ENCODE data around the gene DUSP28.

Gene DUSP28

GRCh38 chr2:240573516-240574385 is 13.6 kb downstream of the DUSP28 start:
- no peak for DNase-seq

DNA sequence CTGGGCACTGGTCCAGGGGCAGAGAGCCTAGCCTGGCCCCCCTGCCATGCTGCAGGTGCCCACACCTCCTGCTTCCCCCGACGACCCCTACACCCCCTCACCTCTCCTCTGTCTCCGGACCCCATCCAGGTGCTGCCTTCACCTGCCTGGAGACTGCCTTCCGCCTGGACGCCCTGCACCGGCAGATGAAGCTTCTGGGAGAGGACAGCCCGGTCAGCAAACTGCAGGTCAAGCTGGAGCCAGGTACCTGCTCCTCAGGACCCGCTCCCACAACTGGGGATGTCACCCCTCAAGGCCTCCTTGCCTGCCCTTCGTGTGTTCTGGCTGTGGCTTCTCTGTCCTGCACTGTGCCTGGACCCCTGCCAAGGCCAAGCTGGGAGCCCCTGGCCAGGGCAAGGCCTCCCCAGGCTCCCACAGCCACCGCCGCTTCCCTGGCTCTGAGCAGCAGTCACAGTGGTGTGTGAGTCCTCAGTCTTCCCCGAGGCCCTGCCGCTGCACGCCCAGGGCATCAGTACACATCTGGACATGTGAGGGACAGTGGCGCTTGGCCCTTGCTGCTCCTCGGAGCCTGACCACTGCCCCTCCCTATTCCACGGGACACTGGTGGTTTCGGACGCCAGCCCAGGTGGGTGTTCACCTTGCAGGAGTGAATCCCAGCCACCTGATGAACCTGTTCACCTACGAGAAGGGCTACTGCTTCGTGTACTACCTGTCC is 14.4 kb downstream of the DUSP28 start:
- no peak for DNase-seq

- DNase-seq, result no peak
Observed at GRCh38 chr2:240575101-240575965, 15.2 kb downstream of the DUSP28 start.

- DNase-seq, result no peak
Observed at GRCh38 chr2:240576036-240576435, 15.9 kb downstream of the DUSP28 start.

DNA sequence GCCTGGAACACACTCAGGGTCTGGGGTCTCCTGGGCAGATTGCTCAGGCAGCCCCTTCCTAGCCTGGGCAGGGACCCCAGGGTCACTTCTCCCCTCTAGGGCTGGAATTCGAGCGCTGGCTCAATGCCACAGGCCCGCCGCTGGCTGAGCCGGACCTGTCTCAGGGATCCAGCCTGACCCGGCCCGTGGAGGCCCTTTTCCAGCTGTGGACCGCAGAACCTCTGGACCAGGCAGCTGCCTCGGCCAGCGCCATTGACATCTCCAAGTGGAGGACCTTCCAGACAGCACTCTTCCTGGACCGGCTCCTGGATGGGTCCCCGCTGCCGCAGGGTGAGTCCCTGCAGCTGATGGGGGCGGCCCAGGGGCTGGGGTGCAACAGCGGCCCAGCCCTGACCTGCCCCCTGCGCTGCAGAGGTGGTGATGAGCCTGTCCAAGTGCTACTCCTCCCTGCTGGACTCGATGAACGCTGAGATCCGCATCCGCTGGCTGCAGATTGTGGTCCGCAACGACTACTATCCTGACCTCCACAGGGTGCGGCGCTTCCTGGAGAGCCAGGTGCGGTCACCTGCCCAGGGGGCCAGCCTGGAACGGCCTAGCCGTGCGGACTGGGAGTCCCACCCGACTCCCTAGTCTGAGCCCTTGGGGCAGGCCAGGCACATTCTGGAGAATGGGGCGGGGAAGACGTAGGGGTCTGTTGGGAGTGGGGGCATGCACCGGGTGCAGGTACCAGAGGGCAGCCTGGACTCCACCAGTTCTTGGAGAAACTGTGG is 16.5 kb downstream of the DUSP28 start:
- DNase-seq, result no peak

DNA sequence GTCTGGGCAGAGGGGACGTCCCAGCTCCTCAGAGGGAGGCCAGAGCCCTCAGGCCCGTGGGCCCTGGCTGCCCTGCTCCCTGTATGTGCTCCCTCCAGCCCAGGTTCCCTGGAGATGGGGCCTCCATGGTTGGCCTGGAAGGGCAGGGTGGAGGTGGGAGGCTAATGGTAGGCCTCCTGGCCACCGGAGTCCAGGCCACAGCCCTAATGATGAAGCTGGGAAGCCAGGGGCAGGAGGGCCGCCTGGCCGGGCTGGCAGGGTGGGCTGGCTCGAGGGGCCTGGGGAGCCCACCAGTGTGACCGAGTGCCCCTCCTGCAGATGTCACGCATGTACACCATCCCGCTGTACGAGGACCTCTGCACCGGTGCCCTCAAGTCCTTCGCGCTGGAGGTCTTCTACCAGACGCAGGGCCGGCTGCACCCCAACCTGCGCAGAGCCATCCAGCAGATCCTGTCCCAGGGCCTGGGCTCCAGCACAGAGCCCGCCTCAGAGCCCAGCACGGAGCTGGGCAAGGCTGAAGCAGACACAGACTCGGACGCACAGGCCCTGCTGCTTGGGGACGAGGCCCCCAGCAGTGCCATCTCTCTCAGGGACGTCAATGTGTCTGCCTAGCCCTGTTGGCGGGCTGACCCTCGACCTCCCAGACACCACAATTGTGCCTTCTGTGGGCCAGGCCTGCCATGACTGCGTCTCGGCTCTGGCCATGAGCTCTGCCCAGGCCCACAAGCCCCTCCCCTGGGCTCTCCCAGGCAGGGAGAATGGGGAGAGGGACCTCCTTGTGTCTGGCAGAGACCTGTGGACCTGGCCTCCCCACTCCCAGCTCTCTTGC is 17.3 kb downstream of the DUSP28 start:
- no peak for DNase-seq

DNA sequence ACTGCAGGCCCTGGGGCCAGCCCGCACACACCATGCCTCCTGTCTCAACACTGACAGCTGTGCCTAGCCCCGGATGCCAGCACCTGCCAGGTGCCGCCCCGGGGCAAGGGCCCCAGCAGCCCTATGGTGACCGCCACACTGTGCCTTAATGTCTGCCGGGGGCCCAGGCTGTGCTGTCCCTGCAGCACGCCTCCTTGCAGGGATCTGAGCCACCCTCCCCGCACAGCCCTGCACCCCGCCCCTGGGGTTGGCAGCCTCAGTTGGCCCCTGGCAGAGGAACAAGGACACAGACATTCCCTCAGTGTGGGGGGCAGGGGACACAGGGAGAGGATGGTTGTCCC is 17.9 kb downstream of the DUSP28 start:
- DNase-seq, result no peak

- no peak for DNase-seq
Observed at GRCh38 chr2:240578488-240578887, 18.3 kb downstream of the DUSP28 start.

DNA sequence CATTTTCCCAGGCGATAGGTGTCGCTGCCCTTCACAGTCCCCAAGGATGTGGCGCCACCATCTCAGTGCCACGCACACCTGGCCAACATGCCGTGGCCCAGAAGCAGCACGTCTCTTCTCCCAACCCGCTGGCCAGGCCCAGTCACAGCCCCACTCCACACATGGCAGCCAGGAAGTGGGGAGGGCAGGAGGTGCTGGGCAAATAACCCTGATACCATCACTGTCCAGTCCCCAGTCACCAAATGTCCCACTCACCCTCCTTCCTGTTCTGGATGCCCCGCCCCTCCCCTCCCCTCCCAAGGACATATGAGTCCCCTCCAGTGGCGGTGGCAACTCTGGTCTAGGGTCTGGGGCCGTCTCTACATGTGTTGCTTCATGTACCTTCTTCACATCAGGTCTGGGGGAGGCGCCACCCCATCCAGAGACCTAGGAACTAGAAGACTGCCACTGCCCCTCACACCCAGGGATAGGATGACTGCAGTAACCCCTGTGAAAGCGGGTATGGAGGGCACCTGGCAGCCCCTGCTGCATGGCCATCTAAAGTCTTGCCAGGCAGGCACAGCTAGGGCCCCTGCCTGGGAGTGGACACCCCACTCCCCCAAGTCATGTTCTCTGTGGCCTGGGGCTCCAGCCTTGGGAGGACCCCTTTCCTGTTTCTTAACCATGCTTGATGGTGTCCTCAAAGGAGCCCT is 19.1 kb downstream of the DUSP28 start:
- DNase-seq, result no peak

DNA sequence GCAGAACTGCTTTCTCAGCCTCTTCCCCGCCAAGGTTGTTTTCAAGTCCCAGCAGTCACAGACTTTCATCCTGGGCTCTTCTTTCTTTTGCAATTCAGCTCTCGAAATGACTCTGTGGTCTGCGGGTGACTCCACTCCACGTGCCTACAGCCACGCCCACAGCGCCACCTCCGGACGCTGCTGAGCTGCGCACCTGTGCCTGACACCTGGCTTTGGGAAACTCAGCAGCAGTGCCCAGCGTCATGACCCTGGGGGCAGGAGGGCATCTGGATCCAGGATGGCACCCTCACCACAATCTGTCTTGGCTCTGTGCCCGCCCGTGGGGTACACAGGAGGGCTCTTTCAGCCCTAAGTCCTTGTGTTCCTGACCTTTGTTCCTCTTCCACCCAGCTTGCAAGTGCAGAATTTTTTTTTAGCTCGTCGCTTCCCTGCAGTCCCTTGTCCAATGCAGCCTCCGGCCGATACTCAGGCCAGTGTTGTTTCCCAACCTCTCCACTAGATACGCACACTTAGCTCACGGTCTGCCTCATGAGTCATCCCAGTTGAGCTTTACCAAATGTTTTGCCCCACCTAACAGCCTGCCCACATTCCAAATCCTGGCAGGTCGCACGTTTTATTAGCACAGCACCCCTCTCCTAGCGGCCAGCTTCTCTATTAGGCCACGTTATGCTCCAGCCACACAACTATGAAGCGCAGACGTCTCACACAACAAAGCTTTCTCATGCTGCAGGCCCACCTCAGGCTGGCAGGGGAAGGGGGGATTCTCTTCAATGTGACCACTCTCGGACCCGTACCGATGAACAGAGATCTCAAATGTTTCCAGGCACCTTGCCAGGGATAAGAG is 19.8 kb downstream of the DUSP28 start:
- peak; percentile 91 for DNase-seq

GRCh38 chr2:240581811-240582210 is 21.7 kb downstream of the DUSP28 start:
- DNase-seq, result no peak

DNA sequence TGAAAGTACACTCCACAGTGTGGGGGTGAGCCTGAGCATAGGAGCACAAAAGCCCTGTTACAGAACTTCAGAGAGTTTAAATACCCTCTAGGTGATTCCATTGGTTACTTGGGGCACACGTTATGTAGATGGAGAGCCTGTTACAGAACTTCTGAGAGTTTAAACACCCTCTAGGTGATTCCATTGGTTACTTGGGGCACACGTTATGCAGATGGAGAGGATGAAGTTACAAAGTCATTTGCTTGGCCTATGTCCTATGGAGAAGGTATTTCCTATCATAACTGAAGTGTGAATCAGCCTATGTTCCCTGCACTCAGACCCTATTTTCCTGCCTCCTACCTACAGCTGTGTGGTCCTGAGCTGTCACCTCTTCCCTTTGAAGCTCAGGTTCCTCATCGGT is 22.6 kb downstream of the DUSP28 start:
- DNase-seq, result no peak

DNA sequence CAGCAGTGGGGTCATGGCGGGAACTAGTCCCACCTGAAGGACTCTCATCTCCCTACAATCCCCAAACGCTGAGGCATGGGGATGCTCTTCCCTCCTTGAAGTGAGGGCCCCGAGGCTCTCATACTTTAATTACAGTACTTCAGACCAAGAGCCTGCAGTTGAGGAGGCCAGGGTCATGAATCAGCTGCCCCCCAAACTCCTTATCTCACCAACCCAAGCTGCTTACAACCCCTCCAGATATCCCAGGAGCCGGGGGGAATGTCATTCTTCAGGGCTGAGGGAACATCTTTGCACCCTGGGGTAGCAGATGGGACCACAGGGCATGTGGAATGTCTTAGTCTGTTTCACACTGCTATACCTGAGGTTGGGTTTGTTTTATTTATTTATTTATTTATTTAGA is 23.6 kb downstream of the DUSP28 start:
- DNase-seq, result no peak

- peak; percentile 99 for DNase-seq
Observed at GRCh38 chr2:240584486-240585031, 24.4 kb downstream of the DUSP28 start.

DNA sequence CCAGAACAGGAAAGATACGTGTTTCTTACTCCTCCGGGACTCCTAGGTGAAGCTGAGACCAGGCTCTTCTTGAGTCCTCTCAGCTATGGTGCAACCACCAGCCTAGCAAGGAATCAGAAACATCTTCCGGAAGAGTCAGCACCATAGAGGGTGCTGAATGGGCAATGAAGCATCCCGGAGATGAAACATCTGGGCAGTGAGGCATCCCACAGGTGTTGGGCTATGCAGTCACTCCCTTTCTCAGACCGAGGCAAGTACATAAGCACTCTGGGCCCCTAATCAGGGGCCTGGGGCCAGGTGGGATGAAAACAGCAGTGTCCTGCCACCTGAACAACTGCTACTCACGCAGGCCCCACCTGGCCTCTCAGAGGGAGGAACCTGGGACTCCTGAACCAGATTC is 24.9 kb downstream of the DUSP28 start:
- no peak for DNase-seq

- DNase-seq, result no peak
Observed at GRCh38 chr2:240585681-240586197, 25.6 kb downstream of the DUSP28 start.

DNA sequence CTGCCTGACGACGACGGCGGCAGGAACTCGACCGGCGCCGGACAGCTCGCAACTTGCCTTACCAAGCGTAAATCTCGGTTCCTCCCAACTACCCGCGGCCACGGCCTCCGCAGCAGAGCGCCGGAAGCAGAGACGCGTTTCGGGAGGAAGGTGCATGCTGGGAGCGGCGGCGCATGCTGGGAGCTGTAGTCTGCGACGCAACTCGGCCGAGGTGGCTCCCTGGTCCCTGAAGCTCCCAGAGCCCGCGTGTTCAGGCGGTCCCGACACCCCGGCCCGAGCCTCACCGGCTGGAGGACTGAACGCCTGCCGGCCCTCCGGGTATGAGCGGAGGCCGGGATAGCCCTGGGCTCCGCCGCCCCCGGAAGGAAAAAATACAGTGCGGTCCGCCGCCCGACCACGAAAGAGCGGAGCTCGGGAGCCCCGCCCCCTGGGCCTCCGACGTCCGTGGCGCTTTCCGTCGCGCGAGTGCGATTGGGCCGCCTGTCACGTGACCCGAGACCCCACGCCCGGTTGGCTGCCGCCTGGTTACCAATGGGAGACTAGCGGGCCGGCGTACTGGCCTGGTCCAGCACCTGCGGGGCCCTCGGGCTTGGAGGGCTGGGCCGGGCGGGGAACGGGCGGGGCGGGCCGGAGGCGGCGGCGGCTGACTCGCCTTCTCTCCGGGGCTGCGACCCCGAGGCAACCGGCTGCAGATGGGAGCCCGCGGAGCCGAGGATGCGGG is 26.2 kb downstream of the DUSP28 start, which contains the start of gene CAPN10:
CAPN10 (plus strand) TSS at position 537 of the 721 bp plus-strand sequence; CDS start at position 715, 178 bp downstream.
- DNase-seq, result peak; percentile 72

GRCh38 chr2:240586919-240587800 is 27.0 kb downstream of the DUSP28 start:
- peak; percentile 32 for DNase-seq

Measured in DMS 273 treated with DMSO at 0.1 percent for 48 hours (cell line).